GM12878 (cell line): ENCODE data around the gene SETDB1.
"Not testable (repeated sequence)": the region's sequence is repeated elsewhere in the genome, so short reads cannot be mapped to it uniquely, and the experiment has no call there.

Source experiments
- CREM ChIP-seq: IDR thresholded peaks from 2 replicates; pipeline ENCODE4 v1.6.1; 2014; ENCODE audit warnings: antibody characterized with exemption, low read depth
- FOXK2 ChIP-seq: fragments of 450-650 bp; IDR thresholded peaks from 2 replicates; pipeline ENCODE4 v1.6.1; 2017; ENCODE audit warnings: mild to moderate bottlenecking, moderate library complexity
- FOXM1 ChIP-seq: IDR thresholded peaks from 2 replicates; pipeline ENCODE4 v1.6.1; 2012; ENCODE audit warnings: low read depth, mild to moderate bottlenecking, inconsistent platforms, low read length, moderate library complexity
- GATAD2B ChIP-seq: fragments of 450-650 bp; conservative IDR thresholded peaks from 2 replicates; pipeline ENCODE4 v1.6.1; 2017; ENCODE audit warnings: low read depth, mild to moderate bottlenecking, moderate library complexity
- JUND ChIP-seq: IDR thresholded peaks from 2 replicates; pipeline ENCODE4 v1.6.1; 2012; ENCODE audit warnings: low read depth, mild to moderate bottlenecking, low read length, improper control_type of control experiment, moderate library complexity
- NBN ChIP-seq: fragments of 450-650 bp; IDR thresholded peaks from 2 replicates; pipeline ENCODE4 v1.6.1; 2016
- NFIC ChIP-seq: IDR thresholded peaks from 2 replicates; pipeline ENCODE4 v1.6.1; 2012; ENCODE audit warnings: low read depth, mild to moderate bottlenecking, inconsistent platforms, low read length, moderate library complexity
- POLR2A ChIP-seq: IDR thresholded peaks from 2 replicates; pipeline ENCODE4 v1.6.1; 2011; ENCODE audit warnings: low read depth, mild to moderate bottlenecking, low read length
- POLR2AphosphoS5 ChIP-seq: IDR thresholded peaks from 2 replicates; pipeline ENCODE4 v1.6.1; 2011; ENCODE audit warnings: mild to moderate bottlenecking, low read length, inconsistent platforms
- RAD21 ChIP-seq: IDR thresholded peaks from 2 replicates; pipeline ENCODE4 v1.6.1; 2011; ENCODE audit warnings: mild to moderate bottlenecking, low read depth, low read length, moderate library complexity; ENCODE audit not compliant: insufficient read depth
- TF ChIP-seq, protein P1 (sequence below), 3 experiments: IDR thresholded peaks in 2 of 3; conservative IDR thresholded peaks in 1 of 3; 2 replicates each; pipeline ENCODE4 v1.5.1; 2011; ENCODE audit warnings: low read depth in 3 of 3, low read length in 3 of 3, mild to moderate bottlenecking in 3 of 3, control low read depth in 2 of 3, moderate library complexity in 2 of 3, inconsistent platforms in 1 of 3, mixed read lengths in 1 of 3; ENCODE audit not compliant: control insufficient read depth in 2 of 3, insufficient read depth in 1 of 3; ENCODE audit errors: extremely low read depth in 1 of 3
- TF ChIP-seq, protein P2 (sequence below): IDR thresholded peaks from 2 replicates; pipeline ENCODE4 v1.6.1; 2011; ENCODE audit warnings: mild to moderate bottlenecking, low read depth, low read length, moderate library complexity; ENCODE audit not compliant: insufficient replicate concordance

DNA sequence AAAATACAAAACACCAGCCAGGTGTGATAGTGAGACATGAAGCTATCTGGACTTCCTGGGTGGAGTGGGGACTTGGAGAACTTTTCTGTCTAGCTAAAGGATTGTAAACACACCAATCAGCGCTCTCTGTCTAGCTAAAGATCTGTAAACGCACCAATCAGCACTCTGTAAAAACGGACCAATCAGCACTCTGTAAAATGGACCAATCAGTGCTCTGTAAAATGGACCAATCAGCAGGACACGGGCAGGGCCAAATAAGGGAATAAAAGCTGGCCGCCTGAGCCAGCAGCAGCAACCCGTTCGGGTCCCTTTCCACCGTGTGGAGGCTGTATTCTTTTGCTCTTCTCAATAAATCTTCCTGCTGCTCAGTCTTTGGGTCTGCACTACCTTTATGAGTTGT, 26.4 kb upstream of the SETDB1 start:
- TF ChIP-seq POLR2A, FOXM1, JUND, CREM, RAD21, NFIC, POLR2AphosphoS5, GATAD2B, FOXK2, NBN: not testable (repeated sequence)
- TF ChIP-seq, protein P1, sequence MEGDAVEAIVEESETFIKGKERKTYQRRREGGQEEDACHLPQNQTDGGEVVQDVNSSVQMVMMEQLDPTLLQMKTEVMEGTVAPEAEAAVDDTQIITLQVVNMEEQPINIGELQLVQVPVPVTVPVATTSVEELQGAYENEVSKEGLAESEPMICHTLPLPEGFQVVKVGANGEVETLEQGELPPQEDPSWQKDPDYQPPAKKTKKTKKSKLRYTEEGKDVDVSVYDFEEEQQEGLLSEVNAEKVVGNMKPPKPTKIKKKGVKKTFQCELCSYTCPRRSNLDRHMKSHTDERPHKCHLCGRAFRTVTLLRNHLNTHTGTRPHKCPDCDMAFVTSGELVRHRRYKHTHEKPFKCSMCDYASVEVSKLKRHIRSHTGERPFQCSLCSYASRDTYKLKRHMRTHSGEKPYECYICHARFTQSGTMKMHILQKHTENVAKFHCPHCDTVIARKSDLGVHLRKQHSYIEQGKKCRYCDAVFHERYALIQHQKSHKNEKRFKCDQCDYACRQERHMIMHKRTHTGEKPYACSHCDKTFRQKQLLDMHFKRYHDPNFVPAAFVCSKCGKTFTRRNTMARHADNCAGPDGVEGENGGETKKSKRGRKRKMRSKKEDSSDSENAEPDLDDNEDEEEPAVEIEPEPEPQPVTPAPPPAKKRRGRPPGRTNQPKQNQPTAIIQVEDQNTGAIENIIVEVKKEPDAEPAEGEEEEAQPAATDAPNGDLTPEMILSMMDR (IDR thresholded peaks at IDR 0.05 in 2 of 3, conservative IDR thresholded peaks at IDR 0.05 in 1 of 3; ENCODE audit: control insufficient read depth in 2 of 3, extremely low read depth in 1 of 3, insufficient read depth in 1 of 3, low read depth in 3 of 3, low read length in 3 of 3), result not testable (repeated sequence)
- TF ChIP-seq, protein P2, sequence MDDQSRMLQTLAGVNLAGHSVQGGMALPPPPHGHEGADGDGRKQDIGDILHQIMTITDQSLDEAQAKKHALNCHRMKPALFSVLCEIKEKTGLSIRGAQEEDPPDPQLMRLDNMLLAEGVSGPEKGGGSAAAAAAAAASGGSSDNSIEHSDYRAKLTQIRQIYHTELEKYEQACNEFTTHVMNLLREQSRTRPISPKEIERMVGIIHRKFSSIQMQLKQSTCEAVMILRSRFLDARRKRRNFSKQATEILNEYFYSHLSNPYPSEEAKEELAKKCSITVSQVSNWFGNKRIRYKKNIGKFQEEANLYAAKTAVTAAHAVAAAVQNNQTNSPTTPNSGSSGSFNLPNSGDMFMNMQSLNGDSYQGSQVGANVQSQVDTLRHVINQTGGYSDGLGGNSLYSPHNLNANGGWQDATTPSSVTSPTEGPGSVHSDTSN, result not testable (repeated sequence)
